ENCODE results near the gene CLEC11A. TPM values are rescaled to one million over a fixed set of nuclear protein-coding genes. Genes with fewer than 3 reads are reported as not detected.
A peak's percentile ranks its signal among the peaks of the same experiment; 100 is the strongest.

CLEC11A gene
- total and polyA plus RNA-seq, 9 of the 15 experiments (the other 6 are each of a cell fraction or from before 2014, with no cell fraction given), result 0.39 to 43.9 (median 3.4) TPM

GRCh38 chr19:50723735-50724521, 764 bp downstream of the CLEC11A start (continued):
- no peak for TF ChIP-seq XRCC4 (IDR thresholded peaks at IDR 0.05; ENCODE audit: extremely low read depth, insufficient read depth, insufficient read length)
- no peak for TF ChIP-seq ETS2 (tag; IDR thresholded peaks at IDR 0.05; ENCODE audit: borderline replicate concordance, poor library complexity, severe bottlenecking)
- no peak for TF ChIP-seq ZNF551 (CRISPR knock-in tag; IDR thresholded peaks at IDR 0.05)
- TF ChIP-seq, protein P1, sequence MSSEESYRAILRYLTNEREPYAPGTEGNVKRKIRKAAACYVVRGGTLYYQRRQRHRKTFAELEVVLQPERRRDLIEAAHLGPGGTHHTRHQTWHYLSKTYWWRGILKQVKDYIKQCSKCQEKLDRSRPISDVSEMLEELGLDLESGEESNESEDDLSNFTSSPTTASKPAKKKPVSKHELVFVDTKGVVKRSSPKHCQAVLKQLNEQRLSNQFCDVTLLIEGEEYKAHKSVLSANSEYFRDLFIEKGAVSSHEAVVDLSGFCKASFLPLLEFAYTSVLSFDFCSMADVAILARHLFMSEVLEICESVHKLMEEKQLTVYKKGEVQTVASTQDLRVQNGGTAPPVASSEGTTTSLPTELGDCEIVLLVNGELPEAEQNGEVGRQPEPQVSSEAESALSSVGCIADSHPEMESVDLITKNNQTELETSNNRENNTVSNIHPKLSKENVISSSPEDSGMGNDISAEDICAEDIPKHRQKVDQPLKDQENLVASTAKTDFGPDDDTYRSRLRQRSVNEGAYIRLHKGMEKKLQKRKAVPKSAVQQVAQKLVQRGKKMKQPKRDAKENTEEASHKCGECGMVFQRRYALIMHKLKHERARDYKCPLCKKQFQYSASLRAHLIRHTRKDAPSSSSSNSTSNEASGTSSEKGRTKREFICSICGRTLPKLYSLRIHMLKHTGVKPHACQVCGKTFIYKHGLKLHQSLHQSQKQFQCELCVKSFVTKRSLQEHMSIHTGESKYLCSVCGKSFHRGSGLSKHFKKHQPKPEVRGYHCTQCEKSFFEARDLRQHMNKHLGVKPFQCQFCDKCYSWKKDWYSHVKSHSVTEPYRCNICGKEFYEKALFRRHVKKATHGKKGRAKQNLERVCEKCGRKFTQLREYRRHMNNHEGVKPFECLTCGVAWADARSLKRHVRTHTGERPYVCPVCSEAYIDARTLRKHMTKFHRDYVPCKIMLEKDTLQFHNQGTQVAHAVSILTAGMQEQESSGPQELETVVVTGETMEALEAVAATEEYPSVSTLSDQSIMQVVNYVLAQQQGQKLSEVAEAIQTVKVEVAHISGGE (CRISPR knock-in tag; IDR thresholded peaks at IDR 0.05), result no peak
- no peak for TF ChIP-seq ZNF696 (CRISPR knock-in tag; conservative IDR thresholded peaks at IDR 0.05)
- no peak for TF ChIP-seq TCF3 (CRISPR knock-in tag; IDR thresholded peaks at IDR 0.05)
- no peak for TF ChIP-seq SMARCC2 (IDR thresholded peaks at IDR 0.05; ENCODE audit: low read depth)
- no peak for TF ChIP-seq GABPA (tag; conservative IDR thresholded peaks at IDR 0.05; ENCODE audit: low read depth)
- no peak for TF ChIP-seq CBFA2T3 (IDR thresholded peaks at IDR 0.05)
- TF ChIP-seq, protein P2, sequence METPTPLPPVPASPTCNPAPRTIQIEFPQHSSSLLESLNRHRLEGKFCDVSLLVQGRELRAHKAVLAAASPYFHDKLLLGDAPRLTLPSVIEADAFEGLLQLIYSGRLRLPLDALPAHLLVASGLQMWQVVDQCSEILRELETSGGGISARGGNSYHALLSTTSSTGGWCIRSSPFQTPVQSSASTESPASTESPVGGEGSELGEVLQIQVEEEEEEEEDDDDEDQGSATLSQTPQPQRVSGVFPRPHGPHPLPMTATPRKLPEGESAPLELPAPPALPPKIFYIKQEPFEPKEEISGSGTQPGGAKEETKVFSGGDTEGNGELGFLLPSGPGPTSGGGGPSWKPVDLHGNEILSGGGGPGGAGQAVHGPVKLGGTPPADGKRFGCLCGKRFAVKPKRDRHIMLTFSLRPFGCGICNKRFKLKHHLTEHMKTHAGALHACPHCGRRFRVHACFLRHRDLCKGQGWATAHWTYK (CRISPR knock-in tag; IDR thresholded peaks at IDR 0.05), result 0 out of 2 replicates have a peak, but pooled peaks have one; percentile 81
- peak; percentile 76 for TF ChIP-seq ZFX (CRISPR knock-in tag; IDR thresholded peaks at IDR 0.05)
- TF ChIP-seq HNRNPH1 (optimal IDR thresholded peaks at IDR 0.05; ENCODE audit: low read depth, low read length), result no peak
- no peak for TF ChIP-seq NFIX (CRISPR knock-in tag; IDR thresholded peaks at IDR 0.05; ENCODE audit: low read depth)
- no peak for TF ChIP-seq PHB (CRISPR knock-in tag; IDR thresholded peaks at IDR 0.05)
- no peak for TF ChIP-seq BRF1 (IDR thresholded peaks at IDR 0.05; ENCODE audit: borderline replicate concordance, extremely low read depth, insufficient read length)
- TF ChIP-seq, protein P3, sequence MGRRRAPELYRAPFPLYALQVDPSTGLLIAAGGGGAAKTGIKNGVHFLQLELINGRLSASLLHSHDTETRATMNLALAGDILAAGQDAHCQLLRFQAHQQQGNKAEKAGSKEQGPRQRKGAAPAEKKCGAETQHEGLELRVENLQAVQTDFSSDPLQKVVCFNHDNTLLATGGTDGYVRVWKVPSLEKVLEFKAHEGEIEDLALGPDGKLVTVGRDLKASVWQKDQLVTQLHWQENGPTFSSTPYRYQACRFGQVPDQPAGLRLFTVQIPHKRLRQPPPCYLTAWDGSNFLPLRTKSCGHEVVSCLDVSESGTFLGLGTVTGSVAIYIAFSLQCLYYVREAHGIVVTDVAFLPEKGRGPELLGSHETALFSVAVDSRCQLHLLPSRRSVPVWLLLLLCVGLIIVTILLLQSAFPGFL (CRISPR knock-in tag; IDR thresholded peaks at IDR 0.05), result no peak
- no peak for TF ChIP-seq CREM (IDR thresholded peaks at IDR 0.05; ENCODE audit: low read depth)
- no peak for TF ChIP-seq ATF3 (IDR thresholded peaks at IDR 0.05)
- no peak for TF ChIP-seq ATF3 (CRISPR knock-in tag; conservative IDR thresholded peaks at IDR 0.05)
- no peak for TF ChIP-seq SAP30 (IDR thresholded peaks at IDR 0.05; ENCODE audit: borderline replicate concordance, insufficient read depth, low read depth, low read length, poor library complexity, severe bottlenecking)
- TF ChIP-seq WHSC1 (IDR thresholded peaks at IDR 0.05; ENCODE audit: low read length), result no peak
